G401 (cell line): ENCODE measurements around the gene ARHGEF28. TPM values are rescaled to one million over a fixed set of nuclear protein-coding genes. Genes with fewer than 3 reads are reported as not detected.

Source experiments
- DNase-seq: peaks from one replicate; pipeline ENCODE4 v3.0.0-alpha.2; 2015; ENCODE audit warnings: low spot score
- in situ Hi-C: cut with HindIII; loops from 2 replicates; pipeline ENCODE4 v1.10.0; 2016; ENCODE audit warnings: low sequenced_read_pairs, mixed read lengths
- total RNA-seq: library from RNA; depleted of rRNA; stranded (reverse); fragments of >200 nt; shearing (Covaris generic); gene quantifications from 2 replicates; pipeline ENCODE4 v1.2.3, GENCODE V29; 2014

Gene ARHGEF28
- total RNA-seq, 1 experiment from 2014 or later, result 0.03 TPM

DNA sequence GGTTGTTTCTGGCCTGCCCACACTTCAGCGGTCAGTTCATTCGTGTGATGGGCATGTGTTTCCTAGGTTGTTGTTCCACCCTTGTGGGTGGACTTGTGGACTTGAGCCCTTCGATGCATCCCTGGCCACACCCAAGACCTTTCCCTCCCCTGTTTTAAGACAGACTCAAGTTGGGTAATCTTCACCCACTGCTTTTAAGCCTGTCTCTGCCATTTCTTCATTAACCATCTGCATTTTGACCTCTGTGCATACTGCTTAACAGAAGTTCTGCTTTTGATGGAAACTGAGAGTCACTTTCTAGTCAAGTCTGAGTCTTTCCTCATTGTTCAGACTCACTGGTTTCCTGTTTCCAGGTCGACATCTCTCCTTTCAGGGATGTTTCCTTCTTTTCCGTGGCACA is 233.7 kb downstream of the ARHGEF28 start:
- DNase-seq, result no peak
- in situ Hi-C loops, result no loop called here

DNA sequence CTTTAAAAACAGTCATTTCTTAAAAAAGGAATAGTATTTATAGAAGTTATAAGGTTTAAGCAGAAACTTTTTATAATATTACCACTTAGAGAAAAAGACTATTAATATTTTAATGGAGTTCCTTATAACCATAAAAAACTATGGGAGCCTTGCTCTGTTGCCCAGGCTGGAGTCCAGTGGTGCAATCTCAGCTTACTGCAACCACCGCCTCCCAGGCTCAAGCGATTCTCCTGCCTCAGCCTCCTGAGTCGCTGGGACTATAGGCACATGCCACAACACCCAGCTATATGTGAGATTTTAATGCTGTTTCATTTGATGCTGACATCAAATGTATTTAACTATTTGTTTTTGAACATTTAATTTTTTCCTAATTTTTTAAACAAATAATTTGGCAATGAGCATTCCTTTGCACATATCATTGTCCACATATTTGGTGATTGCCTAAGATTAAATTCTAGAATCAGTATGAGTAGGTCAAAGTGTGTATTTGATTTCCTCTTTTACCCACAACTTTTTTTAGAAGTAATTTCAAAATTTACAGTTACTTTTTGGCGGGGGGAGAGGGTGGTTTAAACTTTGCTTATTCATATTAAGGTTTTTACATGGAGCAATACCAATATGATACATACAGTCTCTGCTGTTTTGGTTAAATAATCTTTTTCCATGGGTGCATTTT is 235.5 kb downstream of the ARHGEF28 start:
- no peak for DNase-seq
- in situ Hi-C loops, result no loop called here

- in situ Hi-C loops, result no loop called here
- DNase-seq, result no peak
Observed at GRCh38 chr5:73862796-73863195, 236.8 kb downstream of the ARHGEF28 start.

DNA sequence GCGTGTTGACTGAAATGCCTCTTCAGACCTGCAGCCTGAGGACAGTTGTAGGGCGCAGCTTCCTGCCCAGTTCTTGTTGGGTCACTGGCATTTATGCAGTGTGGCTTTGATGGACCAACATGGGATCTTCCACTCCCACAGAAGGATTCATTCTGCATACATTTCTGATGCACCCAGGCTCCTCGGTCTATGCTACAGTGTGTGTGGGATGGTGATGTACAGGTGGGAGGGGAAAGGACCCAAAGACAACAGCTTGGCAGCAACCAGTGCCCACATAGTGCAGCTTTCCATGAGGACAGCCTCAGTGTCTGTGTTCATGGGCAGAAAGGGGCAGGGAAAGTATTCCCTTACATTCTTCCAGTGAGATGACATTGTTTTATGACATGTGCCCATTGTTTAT is 237.9 kb downstream of the ARHGEF28 start:
- no peak for DNase-seq
- in situ Hi-C loops, result no loop called here

- DNase-seq, result no peak
- in situ Hi-C loops, result no loop called here
Observed at GRCh38 chr5:73865315-73865714, 239.3 kb downstream of the ARHGEF28 start.

DNA sequence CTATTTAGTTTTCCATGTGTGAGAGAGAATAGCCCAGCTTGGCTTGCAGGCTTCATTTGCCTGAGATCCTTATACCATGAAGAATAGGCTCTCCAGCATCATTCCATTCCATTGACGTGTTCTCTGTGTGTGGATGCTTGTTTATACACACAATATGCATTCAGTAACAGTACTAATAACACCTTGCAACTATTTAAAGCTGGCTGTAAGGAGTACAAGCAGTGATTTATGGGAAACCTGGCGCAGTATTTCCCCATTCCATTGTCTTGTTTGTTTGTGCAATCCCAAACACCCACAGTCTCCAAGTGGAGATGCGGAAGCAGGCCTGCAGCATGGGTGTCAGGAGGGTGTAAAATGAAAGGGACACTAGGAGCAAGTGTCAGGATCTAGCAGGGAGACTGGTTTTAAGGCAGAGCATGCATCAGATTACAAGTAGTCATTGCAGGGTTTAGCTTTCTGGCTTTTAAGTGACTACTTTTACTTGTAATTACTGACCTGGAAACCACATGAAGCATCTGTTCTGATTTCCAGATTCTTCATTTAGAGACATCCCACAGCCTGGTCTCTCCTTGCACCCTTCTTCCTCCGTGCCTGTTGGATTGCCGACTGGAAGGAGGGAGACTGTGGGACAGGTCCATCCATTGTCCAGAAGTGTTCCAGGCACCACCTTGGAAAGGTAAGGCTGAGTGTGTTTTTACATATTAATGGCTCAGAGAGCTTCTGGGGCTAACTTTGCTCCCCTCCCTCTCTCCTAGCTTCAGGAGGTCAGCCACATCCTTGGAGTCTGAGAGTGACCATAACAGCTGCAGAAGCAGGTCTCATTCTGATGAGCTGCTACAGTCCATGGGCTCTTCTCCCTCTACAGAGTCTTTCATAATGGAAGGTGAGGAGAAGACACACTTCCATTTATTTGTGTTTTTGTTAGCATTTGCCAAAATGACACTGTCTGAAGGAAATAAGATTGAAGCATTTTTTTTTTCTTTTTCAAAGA is 241.6 kb downstream of the ARHGEF28 start:
- in situ Hi-C loops, result no loop called here
- no peak for DNase-seq

- DNase-seq, result no peak
- in situ Hi-C loops, result no loop called here
Observed at GRCh38 chr5:73883646-73884045, 257.6 kb downstream of the ARHGEF28 start.

DNA sequence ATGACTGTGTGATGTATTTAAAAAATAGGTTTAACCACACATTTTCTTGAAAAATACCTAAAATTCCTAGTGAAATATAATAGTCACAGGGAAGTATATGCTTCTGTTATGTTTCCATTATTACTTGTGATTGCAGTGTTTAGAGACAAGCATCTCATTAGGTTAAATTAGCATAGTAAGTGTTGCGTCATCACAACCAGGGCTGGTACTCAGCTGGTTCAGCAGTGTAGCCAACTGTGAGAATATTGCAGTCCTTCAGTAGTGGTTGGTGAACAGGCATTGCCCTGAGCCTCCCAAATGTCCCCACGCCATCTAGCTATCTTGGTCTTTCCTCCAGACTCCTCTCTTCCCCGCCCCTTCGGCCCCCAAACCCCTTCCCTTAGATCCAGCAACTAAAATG is 261.7 kb downstream of the ARHGEF28 start:
- no peak for DNase-seq
- in situ Hi-C loops, result no loop called here

DNA sequence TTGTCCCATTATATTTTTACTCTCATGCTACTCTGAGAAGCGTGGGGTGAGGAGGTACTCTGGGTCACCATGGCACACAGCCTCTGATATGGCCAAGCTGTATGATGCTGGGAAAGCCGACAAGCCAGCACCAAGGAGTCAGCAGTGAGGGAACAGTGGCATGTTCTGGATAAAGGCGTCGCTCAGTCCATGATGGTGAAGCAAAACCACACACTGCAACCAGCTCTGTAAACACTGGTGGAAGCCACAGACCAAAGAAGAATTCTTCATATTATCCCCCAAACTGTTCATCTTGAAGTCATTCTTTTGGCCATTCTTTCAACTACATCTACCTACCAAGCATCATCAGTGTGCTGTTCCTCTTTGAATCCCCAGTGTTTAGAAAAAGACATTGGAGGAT is 264.6 kb downstream of the ARHGEF28 start:
- no peak for DNase-seq
- in situ Hi-C loops, result no loop called here

DNA sequence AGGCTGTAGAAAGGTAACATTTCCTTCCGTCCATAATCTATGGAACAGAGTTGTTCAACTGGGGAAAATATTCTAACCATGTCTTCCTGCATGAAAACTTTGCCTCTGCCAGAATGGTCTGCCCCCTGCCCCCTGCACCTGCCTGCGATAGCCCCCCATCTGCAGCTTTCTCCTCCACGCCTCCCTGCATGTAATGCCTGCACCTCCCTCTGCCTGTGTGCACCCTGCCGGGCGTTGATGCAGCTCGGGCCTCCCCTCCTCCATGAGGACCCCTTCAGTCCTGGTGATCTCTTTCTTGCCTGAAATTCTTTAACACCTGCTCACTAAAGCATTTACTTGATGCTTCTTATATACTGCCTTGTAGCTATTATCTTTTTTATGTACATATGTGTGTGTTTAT is 266.2 kb downstream of the ARHGEF28 start:
- no peak for DNase-seq
- in situ Hi-C loops, result no loop called here

DNA sequence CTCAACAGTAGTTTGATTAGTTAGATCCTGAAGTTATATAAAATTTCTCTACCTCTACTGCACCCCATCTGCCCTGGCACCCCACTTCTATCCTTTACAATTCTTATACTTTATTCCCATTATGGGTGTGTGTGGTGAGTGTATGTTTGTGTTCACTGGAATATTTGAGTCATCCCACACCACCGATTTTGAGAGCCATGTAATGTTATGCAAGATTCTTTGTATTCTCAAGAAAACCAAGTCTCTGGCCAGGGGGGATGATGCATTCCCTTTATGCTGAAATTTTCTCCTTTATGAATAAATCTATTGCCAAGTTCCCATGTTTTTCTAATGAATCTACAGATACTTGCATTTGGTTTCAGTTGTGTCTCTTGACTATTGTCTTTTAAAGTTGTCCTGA is 266.8 kb downstream of the ARHGEF28 start:
- in situ Hi-C loops, result no loop called here
- DNase-seq, result no peak

DNA sequence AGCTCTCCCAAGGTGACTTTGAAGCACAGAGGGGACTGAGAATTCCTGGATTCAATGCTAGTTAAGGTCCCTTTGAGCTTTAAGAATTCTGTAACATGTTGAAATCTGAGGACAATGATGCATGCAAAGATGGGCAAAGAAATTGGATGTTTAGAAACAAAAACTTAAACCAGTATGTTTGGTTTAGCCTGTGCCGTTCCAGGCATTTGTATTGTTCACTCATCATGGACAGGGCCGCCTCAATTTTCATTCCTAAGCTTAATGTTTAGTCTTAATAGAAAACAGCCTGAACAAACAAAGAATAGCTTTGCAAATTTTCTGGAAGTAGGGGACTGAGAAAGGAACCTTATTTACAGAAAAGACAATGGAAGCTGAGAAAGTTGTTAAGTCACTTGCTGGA is 267.8 kb downstream of the ARHGEF28 start:
- in situ Hi-C loops, result no loop called here
- DNase-seq, result no peak

DNA sequence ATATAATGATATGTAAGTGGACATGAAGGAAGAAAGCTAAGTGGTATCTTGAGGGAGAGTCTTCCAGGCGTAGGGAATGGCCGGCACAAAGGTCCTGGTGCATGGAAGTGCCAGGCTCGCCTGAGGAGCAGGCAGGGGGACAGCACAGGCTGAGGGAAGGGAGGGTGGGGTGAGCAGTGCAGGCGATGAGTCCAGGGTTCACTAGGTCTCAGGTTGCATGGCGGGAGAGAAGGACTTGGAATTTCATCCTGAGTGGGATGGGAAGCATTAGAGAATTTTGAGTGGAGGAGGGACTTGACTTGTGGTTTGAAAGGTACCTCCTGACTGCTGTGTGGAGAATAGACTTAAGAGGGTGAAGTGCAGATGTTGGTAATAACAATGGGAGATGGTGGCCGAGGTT is 268.9 kb downstream of the ARHGEF28 start:
- no peak for DNase-seq
- in situ Hi-C loops, result no loop called here

DNA sequence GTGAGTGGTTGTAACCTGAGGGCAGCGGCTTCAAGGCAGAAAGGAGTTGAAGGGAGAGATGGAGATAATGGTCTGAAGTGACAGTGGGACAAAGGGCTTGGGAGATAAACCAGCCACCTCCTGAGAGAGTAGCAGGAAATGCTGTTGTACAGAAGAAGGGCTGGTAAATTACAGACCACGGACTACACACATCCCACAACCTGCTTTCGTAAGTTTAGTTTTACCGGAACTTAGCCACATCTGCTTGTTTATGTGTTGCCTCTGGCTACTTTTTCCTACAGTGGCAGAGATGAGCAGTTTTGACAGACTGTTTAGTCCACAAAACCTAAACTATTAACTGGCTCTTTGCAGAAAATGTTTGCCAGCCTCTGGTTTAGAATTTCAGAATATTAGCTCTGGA is 269.5 kb downstream of the ARHGEF28 start:
- in situ Hi-C loops, result no loop called here
- DNase-seq, result no peak

- no peak for DNase-seq
- in situ Hi-C loops, result no loop called here
Observed at GRCh38 chr5:73896097-73896496, 270.1 kb downstream of the ARHGEF28 start.

DNA sequence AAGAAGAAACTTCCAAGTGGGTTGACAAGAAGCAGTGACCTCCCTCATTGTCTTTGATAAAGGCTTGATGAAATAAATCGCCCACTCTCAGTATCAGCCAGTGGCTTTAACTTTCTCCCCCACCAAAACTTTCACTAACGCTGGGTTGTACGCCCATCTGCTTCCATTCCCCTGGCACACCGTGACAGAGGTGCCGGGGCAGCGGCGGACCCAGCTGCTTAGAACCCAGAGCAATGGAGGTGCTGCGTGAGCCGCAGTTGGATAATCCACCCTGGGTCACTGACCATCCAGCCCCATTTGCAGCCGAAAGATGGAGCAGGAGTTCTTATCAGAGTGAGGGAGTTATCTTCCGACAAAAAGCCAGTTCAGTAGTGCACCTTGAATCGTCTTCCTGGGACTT is 270.7 kb downstream of the ARHGEF28 start:
- no peak for DNase-seq
- in situ Hi-C loops, result no loop called here

GRCh38 chr5:73897893-73898292 is 271.9 kb downstream of the ARHGEF28 start:
- in situ Hi-C loops, result no loop called here

GRCh38 chr5:73899055-73899454 is 273.1 kb downstream of the ARHGEF28 start:
- no peak for DNase-seq
- in situ Hi-C loops, result no loop called here

More at GRCh38 chr5:73897893-73898292, 271.9 kb downstream of the ARHGEF28 start:
- no peak for DNase-seq

DNA sequence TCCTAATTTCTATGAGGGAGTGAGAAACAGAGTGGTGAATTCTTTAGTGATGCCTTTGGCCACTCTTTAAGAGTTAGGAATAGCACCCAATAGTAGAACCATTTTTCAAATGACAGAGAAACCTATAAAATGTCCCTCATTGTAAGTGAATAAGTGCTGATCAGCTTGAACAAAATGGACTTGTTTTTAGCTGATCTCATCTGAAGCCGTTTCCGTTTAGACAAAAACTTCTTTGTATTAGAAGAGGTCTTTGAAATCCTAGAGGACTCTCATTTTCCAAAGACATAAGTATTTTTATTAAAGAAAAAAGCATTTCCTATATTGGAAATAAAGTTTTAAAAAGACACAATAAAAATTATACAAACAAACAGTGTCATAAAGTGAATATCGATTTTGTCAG is 273.9 kb downstream of the ARHGEF28 start:
- DNase-seq, result no peak
- in situ Hi-C loops, result no loop called here

DNA sequence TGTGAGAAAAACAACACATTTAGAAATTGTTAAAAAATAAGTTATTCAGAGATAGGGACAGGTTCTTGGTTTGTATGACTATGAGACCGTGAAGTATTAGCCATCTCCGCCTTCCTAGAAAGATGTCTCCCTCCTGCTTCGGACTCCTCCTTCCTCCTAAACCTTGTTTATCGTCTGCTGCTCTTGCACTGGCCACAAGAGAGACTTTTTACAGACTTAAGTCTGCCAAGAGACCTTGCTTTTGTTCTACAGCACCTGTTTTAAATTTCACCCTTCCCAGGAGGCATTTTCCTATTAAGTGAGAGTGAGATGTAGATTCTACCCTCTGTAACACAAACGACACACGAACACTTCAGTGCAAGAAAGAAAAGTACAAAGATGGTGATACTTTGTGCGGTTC is 274.6 kb downstream of the ARHGEF28 start:
- no peak for DNase-seq
- in situ Hi-C loops, result no loop called here
